ENCODE measurements around the gene TTBK2.

Gene TTBK2

DNA sequence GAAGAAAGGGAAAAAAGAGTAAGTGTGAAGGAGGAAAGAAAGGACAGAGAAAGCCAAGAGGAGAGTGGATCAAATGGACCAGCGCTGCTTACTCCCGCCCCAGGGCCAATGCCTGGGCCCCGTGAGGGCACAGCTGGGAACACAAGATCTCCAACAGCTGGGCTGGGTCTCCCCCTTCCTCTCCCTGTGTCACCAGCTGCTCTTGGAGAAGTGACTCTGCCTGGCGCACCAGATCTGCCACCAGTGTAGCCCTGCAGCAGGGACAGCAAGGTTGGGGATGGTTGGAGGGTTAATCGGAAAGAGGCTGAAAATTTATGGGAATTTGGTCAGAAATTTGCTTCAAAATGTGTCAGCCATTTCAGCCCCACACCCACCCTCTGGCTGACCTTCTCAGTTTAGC lies 192.0 kb downstream of the TTBK2 start:
- no peak for DNase-seq
- TF ChIP-seq GATA1 (IDR thresholded peaks at IDR 0.05; ENCODE audit: low read depth, low read length), result no peak
- TF ChIP-seq POLR2A (IDR thresholded peaks at IDR 0.05; ENCODE audit: low read length), result no peak

DNA sequence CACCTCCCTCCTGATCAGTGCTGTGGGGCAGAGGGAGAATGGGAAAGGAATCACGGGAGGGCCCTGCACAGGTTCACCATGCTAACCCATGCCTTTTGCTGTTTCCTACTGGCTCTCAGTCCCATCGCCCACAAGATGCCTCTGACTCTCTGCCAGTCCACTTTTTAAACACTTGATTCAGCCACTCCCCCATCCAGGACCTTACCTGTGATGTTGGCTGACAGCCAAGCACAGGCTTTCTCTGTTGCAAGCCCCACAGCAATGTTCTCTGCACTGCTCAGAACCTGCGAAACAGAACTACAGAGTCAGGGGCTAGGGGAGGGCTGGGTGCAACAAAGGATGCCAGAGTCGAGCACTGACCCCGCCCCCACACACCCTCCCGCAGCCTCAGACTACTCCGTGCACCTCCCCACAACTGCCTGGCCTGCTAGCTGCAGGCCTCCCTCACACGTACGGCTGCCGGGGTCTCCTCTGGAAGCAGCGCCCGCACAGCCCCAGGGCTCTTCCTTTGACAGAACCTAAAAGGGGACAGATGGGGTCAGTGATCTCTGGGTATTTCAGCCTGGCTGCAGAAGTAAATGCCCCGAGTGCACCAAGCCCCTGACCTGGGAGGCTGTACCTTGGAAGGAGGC lies 192.7 kb downstream of the TTBK2 start:
- TF ChIP-seq POLR2A (IDR thresholded peaks at IDR 0.05; ENCODE audit: low read length) (no peak), GATA1 (IDR thresholded peaks at IDR 0.05; ENCODE audit: low read depth, low read length) (no peak)
- DNase-seq, result no peak

DNA sequence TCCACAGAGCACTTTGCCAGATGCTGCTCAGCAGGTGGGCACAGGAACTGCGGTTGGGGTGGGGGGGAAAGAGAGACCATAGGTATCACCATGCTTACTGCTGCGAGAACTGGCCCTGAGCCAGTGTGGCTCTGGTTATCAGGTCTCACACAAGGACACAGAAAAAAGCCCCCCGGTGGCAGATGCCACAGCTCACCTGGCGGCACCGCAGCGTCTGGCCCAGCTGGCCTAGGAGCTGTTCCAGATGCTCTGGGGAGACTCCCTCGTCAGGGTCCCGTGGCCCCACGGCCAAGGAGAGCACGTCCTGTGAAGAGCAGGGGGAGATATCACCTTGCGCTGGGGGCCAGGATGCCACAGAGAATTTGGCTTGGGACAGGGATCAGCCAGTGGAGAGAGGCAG lies 194.5 kb downstream of the TTBK2 start:
- no peak for DNase-seq
- TF ChIP-seq POLR2A (IDR thresholded peaks at IDR 0.05; ENCODE audit: low read length), result no peak
- no peak for TF ChIP-seq GATA1 (IDR thresholded peaks at IDR 0.05; ENCODE audit: low read depth, low read length)

DNA sequence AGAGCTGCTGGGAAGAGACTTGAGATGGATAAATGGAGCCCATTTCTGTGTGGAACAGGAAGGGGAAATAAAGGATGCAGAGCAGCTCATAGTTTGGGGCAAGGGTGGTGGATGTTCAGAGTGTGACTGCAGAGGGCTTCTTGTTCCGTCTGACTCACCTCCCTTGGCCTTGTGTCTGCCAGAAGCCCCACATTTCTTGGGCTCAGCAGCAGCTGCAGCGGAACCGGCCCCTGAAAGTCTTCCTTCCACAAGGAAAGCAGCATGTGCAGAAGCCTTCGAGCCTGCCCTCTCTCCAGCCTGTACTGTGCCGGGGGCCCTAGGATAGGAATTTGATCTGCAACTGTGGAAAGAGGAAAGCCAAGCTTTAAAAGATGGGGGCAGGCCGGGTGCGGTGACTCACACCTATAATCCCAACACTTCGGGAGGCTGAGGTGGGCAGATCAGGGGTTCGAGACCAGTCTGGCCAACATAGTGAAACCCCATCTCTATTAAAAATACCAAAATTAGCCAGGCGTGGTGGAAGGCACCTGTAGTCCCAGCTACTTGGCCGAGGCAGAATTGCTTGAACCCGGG lies 195.2 kb downstream of the TTBK2 start:
- no peak for DNase-seq
- TF ChIP-seq GATA1 (IDR thresholded peaks at IDR 0.05; ENCODE audit: low read depth, low read length) (no peak), POLR2A (IDR thresholded peaks at IDR 0.05; ENCODE audit: low read length) (no peak)

DNA sequence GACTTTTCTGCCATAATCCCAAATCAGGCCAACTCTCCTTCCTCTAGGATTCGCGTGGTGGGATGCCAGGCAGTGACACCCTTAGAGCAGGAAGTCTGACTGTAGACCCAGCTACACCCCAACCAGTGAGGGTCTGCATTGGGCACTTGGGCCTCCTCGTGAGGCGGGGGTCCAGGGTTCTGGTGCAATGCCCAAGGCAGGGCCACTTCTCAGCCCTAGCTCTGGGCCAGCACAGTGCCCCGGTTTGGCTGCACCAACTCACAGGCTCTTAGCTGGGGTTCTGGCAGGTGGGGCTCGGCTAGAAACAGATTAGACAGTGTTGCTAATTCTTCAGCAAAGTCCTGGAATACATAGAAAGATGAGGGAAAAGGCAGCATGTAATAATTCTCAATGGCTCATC lies 196.3 kb downstream of the TTBK2 start:
- no peak for DNase-seq
- no peak for TF ChIP-seq GATA1 (IDR thresholded peaks at IDR 0.05; ENCODE audit: low read depth, low read length)
- no peak for TF ChIP-seq POLR2A (IDR thresholded peaks at IDR 0.05; ENCODE audit: low read length)

DNA sequence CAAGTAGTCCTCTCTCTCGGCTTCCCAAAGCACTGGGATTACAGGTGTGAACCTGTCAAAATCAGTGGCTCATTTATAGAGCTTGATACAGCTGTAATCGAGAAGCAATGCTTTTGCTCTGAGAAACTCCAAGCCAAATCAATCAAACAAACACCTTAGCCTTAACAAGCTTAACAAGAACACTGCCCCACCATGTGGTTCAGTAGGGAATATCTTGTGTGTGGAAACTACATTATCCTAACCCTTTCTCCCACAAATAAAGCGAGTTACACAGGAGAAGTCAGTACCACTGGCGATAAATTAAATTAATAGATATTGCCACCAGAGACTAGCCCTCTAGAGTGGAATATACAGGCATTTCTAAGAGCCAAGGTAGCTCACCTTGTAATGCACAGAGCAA lies 197.5 kb downstream of the TTBK2 start:
- no peak for DNase-seq
- TF ChIP-seq GATA1 (IDR thresholded peaks at IDR 0.05; ENCODE audit: low read depth, low read length), result no peak
- TF ChIP-seq POLR2A (IDR thresholded peaks at IDR 0.05; ENCODE audit: low read length), result no peak

DNA sequence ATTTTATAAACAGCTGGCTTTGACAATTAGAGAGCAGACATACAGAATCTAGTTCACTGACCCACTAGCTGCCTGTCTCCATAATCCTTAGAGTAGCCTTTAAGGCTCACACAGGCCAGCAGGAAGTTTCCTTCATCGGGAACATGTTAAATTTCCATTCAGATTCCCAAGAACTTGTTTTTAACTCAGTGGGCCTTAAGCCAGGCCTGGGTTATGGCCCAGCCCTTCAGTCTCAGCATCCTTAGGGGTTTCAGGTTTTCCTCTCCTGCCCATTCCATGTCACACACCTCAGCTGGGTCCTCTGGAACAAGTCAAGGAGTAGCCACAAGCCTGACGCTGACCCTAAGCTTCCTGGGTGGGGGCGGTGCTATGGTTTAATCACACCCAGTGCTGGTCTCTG lies 198.7 kb downstream of the TTBK2 start:
- DNase-seq, result no peak
- TF ChIP-seq POLR2A (IDR thresholded peaks at IDR 0.05; ENCODE audit: low read length), result no peak
- no peak for TF ChIP-seq GATA1 (IDR thresholded peaks at IDR 0.05; ENCODE audit: low read depth, low read length)

DNA sequence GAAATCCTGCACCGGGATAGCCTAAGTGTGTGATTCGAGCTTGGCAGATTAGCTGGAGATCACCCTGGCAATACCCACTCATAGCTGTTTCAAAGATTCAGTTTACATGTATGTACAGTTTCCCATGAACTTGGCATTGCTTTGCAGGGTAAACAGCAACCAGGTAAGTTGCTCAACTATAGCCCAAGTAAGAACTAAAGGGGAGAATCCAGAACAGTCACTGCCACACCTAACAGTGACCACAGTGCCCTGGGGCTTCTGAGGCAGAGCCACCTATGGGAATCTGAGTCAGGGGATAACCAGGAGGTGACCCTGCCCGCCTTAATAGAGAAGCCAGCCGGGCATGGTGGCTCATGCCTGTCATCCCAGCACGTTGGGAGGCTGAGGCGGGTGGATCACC lies 199.6 kb downstream of the TTBK2 start:
- DNase-seq, result no peak
- TF ChIP-seq GATA1 (IDR thresholded peaks at IDR 0.05; ENCODE audit: low read depth, low read length), result no peak
- no peak for TF ChIP-seq POLR2A (IDR thresholded peaks at IDR 0.05; ENCODE audit: low read length)

DNA sequence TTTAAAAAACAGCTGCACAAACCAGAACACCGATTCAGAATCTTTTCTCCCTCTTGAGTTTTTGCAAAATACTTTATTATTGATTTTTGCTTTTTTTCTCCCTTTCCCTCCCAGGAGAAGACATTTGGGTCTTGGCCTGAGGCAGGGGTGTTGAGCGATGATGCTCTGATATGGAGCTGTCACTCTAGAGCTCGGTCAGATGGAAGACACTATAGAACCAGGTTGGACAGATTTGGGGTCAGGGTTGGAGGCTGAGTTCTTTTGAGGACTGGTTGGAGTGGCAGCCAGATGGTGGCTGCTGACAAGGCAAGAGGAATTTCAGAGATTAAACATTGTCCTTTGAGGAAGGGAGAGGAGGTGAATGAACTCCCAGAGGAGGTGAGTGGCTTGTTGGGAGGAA lies 200.5 kb downstream of the TTBK2 start:
- no peak for DNase-seq
- TF ChIP-seq GATA1 (IDR thresholded peaks at IDR 0.05; ENCODE audit: low read depth, low read length) (no peak), POLR2A (IDR thresholded peaks at IDR 0.05; ENCODE audit: low read length) (no peak)

DNA sequence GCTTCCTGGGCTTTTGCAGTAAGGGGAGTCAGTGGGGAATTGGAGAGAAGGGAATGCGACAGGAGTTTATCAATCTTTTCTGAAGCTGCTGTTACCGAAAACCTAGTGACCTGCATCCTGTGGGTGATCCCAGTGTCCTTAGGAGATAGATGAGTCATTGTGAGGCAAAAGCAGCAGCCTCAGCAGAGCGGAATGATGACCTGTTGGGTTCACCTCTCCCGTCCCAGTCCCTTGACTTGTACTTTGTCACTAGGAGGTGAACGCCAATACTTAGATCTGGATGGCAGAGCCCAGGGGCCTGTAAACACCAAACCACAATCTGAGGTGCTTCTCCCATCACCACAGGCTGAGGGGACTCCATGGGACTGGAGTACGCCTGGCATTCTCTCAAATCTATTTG lies 201.5 kb downstream of the TTBK2 start:
- DNase-seq, result no peak
- TF ChIP-seq GATA1 (IDR thresholded peaks at IDR 0.05; ENCODE audit: low read depth, low read length) (no peak), POLR2A (IDR thresholded peaks at IDR 0.05; ENCODE audit: low read length) (no peak)

DNA sequence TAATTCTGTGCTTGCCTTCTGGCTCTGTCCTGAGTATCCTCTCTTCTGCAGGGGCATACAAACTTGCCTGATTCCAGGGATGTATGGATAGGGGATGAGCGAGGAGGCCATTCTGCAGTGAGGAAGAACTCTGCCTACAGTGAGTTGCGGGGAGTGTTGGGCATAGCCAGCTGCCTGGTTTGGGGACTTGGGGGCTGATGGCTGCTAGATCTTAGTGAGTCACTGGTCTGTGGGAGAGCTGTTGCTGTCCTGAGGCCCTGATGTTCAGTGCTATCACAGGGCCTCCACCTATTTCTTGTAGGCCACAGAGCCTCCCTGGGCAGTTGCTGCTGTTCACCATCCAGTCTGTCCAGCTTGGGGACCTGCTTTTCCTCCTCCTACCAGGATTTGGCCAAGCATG lies 204.0 kb downstream of the TTBK2 start:
- TF ChIP-seq POLR2A (IDR thresholded peaks at IDR 0.05; ENCODE audit: low read length) (no peak), GATA1 (IDR thresholded peaks at IDR 0.05; ENCODE audit: low read depth, low read length) (no peak)
- DNase-seq, result no peak

DNA sequence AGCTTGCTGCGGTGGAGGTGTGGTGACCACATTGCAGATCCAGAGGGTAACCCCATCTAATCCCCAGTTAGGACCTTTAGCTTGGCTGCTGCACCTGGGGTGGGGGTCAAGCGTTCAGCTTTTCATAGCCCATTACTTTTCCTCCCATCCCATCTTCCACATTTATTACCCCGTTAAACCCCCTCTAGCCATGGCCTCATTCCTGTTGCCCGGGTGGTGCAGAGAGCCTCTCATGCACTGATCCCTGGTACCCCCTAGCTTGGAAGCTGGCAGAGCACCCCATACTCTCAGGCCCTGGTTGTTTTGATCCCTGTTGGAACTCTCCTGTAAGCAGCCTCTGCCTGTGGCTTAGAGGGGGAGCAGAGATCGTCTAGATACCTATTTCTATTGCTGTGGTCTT lies 204.5 kb downstream of the TTBK2 start:
- TF ChIP-seq GATA1 (IDR thresholded peaks at IDR 0.05; ENCODE audit: low read depth, low read length), result no peak
- no peak for TF ChIP-seq POLR2A (IDR thresholded peaks at IDR 0.05; ENCODE audit: low read length)
- no peak for DNase-seq

DNA sequence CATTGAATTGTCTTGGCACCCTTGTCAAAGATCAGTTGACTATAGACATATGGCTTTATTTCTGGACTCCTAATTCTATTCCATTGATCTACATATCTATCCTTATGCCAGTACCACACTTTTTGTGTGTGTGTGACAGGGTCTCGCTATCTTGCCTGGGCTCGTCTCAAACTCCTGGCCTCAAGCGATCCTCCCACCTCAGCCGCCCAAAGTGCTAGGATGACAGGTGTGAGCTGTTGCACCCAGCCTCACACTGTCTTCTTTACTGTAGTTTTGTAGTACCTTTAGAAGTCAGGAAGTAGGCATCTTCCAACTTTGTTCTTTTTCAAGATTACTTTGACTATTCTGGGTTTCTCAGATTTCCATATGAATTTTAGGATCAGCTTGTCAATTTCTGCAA lies 208.0 kb downstream of the TTBK2 start:
- no peak for DNase-seq
- TF ChIP-seq GATA1 (IDR thresholded peaks at IDR 0.05; ENCODE audit: low read depth, low read length) (no peak), POLR2A (IDR thresholded peaks at IDR 0.05; ENCODE audit: low read length) (no peak)

DNA sequence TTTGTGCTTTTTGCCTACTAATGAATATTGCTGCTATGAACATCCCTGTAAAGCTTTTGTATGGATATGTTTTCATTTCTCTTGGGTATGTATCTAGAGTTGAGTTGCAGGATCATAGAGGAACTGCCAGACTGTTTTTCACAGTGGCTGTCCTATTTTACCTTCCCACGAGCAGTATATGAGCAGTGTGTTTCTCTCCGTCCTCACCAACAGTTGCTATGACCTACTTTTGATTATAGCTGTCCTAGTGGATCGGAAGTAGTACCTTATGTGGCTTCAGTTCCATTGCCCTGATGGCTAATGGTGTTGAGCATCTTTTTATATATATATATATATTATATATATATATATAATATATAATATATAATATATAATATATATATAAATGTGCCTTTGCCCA lies 208.8 kb downstream of the TTBK2 start:
- TF ChIP-seq POLR2A (IDR thresholded peaks at IDR 0.05; ENCODE audit: low read length), result no peak
- TF ChIP-seq GATA1 (IDR thresholded peaks at IDR 0.05; ENCODE audit: low read depth, low read length), result no peak
- no peak for DNase-seq

DNA sequence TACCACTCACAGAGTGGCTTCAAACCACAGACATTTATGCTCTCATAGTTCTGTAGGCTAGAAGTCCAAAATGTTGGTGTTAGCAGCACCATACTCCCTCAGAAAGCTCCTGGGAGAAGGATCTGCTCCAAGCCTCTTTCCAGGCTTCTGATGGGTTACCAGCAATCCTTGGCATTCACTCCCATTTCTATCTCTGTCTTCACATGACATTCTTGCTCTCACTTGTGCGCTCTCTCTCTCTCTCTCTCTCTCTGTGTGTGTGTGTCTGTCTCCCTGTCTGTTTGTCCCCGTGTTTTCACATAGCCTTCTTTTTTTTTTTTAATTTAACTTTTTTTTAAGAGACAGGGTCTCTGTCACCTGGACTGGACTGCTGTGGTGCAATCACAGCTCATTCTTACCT lies 209.9 kb downstream of the TTBK2 start:
- TF ChIP-seq GATA1 (IDR thresholded peaks at IDR 0.05; ENCODE audit: low read depth, low read length), result no peak
- no peak for TF ChIP-seq POLR2A (IDR thresholded peaks at IDR 0.05; ENCODE audit: low read length)
- DNase-seq, result no peak
